Measurements from ENCODE around the gene BEX2. TPM values are rescaled to one million over a fixed set of nuclear protein-coding genes. Genes with fewer than 3 reads are reported as not detected.
"Not testable (repeated sequence)": the region's sequence is repeated elsewhere in the genome, so short reads cannot be mapped to it uniquely, and the experiment has no call there.

Gene BEX2
- total RNA-seq = 1 to 10 TPM; 5.0 to 5.3 TPM

- Mint-ChIP-seq H3K4me1 (peaks cover 4% of the 10 kb centered on the region), H3K4me3 (peak within 1 kb of the TSS; percentile 61), H3K36me3 (ENCODE audit: low read depth) (no peaks in the 10 kb centered on the region), H3K27me3 (peaks cover 1% of the 10 kb centered on the region), H3K27ac (no peak within 1 kb of the TSS), H3K9me3 (no peaks in the 10 kb centered on the region)
- ChIA-PET CTCF (no interaction called here), POLR2A (no interaction called here)
- peak; percentile 83 for DNase-seq
Measured at GRCh38 chrX:103310555-103311398, at the start of gene BEX2. TSS of gene BEX2 (minus strand) at chrX:103310990. CDS start at chrX:103309976, 1,014 bp downstream.

- DNase-seq = no peak
- peaks cover 5% of the 10 kb centered on the region for H3K4me1 Mint-ChIP-seq
- ChIA-PET POLR2A (no interaction called here), CTCF (no interaction called here)
- H3K9me3 Mint-ChIP-seq = no peaks in the 10 kb centered on the region
- H3K27me3 Mint-ChIP-seq = peaks cover 15% of the 10 kb centered on the region
- no peak overlapping the region for H3K4me3 Mint-ChIP-seq
- H3K36me3 Mint-ChIP-seq (ENCODE audit: low read depth) = no peaks in the 10 kb centered on the region
- no peak overlapping the region for H3K27ac Mint-ChIP-seq
Measured at GRCh38 chrX:103360092-103360491, 49.3 kb upstream of the BEX2 start.

- peaks cover 15% of the 10 kb centered on the region for H3K27me3 Mint-ChIP-seq
- CTCF ChIA-PET; H3K4me1 Mint-ChIP-seq; H3K4me3 Mint-ChIP-seq; H3K36me3 Mint-ChIP-seq (ENCODE audit: low read depth); H3K27ac Mint-ChIP-seq; POLR2A ChIA-PET; H3K9me3 Mint-ChIP-seq; DNase-seq: not testable (repeated sequence)
Measured at GRCh38 chrX:103359605-103360004, 48.8 kb upstream of the BEX2 start.

GRCh38 chrX:103357871-103358270 lies 47.1 kb upstream of the BEX2 start:
- H3K27me3 Mint-ChIP-seq = peaks cover 15% of the 10 kb centered on the region
- no peaks in the 10 kb centered on the region for H3K36me3 Mint-ChIP-seq (ENCODE audit: low read depth)
- POLR2A ChIA-PET = no interaction called here

GRCh38 chrX:103356858-103357257 lies 46.1 kb upstream of the BEX2 start:
- H3K27me3 Mint-ChIP-seq = peaks cover 15% of the 10 kb centered on the region
- peaks cover 5% of the 10 kb centered on the region for H3K4me1 Mint-ChIP-seq
- no peaks in the 10 kb centered on the region for H3K9me3 Mint-ChIP-seq
- no peak overlapping the region for H3K27ac Mint-ChIP-seq
- no peak for DNase-seq
- H3K4me3 Mint-ChIP-seq = peak overlapping the region; percentile 56
- POLR2A ChIA-PET = no interaction called here
- H3K36me3 Mint-ChIP-seq (ENCODE audit: low read depth) = no peaks in the 10 kb centered on the region
- CTCF ChIA-PET = no interaction called here

More at GRCh38 chrX:103357871-103358270, 47.1 kb upstream of the BEX2 start:
- H3K27ac Mint-ChIP-seq = no peak overlapping the region
- CTCF ChIA-PET = interaction anchor here (0.7 kb wide), 1 partner anchor 12 kb away, joined by 3 read pairs; no protein-coding TSS in a partner anchor
- DNase-seq = no peak
- H3K4me1 Mint-ChIP-seq = peaks cover 5% of the 10 kb centered on the region
- H3K4me3 Mint-ChIP-seq = no peak overlapping the region
- no peaks in the 10 kb centered on the region for H3K9me3 Mint-ChIP-seq

GRCh38 chrX:103356130-103356798 lies 45.5 kb upstream of the BEX2 start, which contains the start of gene TCEAL9:
TSS of gene TCEAL9 (plus strand) at chrX:103356506. CDS start at chrX:103357685, 1,179 bp downstream.
- Mint-ChIP-seq H3K4me1 (peaks cover 5% of the 10 kb centered on the region), H3K4me3 (peak within 1 kb of the TSS; percentile 56), H3K27ac (no peak within 1 kb of the TSS), H3K36me3 (ENCODE audit: low read depth) (no peaks in the 10 kb centered on the region), H3K9me3 (no peaks in the 10 kb centered on the region), H3K27me3 (peaks cover 15% of the 10 kb centered on the region)
- no peak for DNase-seq
- CTCF ChIA-PET = interaction anchor here (0.6 kb wide), 1 partner anchor 1313 kb away, joined by 3 read pairs; no protein-coding TSS in a partner anchor
- POLR2A ChIA-PET = no interaction called here

GRCh38 chrX:103347682-103348397 lies 37.0 kb upstream of the BEX2 start:
- no peaks in the 10 kb centered on the region for H3K36me3 Mint-ChIP-seq (ENCODE audit: low read depth)
- POLR2A ChIA-PET = no interaction called here
- H3K4me3 Mint-ChIP-seq = no peak overlapping the region
- peaks cover 3% of the 10 kb centered on the region for H3K4me1 Mint-ChIP-seq
- DNase-seq = no peak
- no peak overlapping the region for H3K27ac Mint-ChIP-seq
- no peaks in the 10 kb centered on the region for H3K9me3 Mint-ChIP-seq
- H3K27me3 Mint-ChIP-seq = no peaks in the 10 kb centered on the region
- CTCF ChIA-PET = no interaction called here

GRCh38 chrX:103344606-103345005 lies 33.8 kb upstream of the BEX2 start:
- Mint-ChIP-seq H3K4me1 (peaks cover 3% of the 10 kb centered on the region), H3K4me3 (no peak overlapping the region), H3K9me3 (no peaks in the 10 kb centered on the region), H3K27me3 (peaks cover 2% of the 10 kb centered on the region), H3K36me3 (ENCODE audit: low read depth) (no peaks in the 10 kb centered on the region), H3K27ac (no peak overlapping the region)
- ChIA-PET CTCF (no interaction called here), POLR2A (no interaction called here)
- DNase-seq = no peak

GRCh38 chrX:103343105-103343504 lies 32.3 kb upstream of the BEX2 start:
- no peaks in the 10 kb centered on the region for H3K9me3 Mint-ChIP-seq
- DNase-seq = peak; percentile 38
- H3K36me3 Mint-ChIP-seq (ENCODE audit: low read depth) = no peaks in the 10 kb centered on the region
- H3K4me1 Mint-ChIP-seq = peaks cover 3% of the 10 kb centered on the region
- peaks cover 2% of the 10 kb centered on the region for H3K27me3 Mint-ChIP-seq
- H3K27ac Mint-ChIP-seq = no peak overlapping the region
- POLR2A ChIA-PET = no interaction called here
- CTCF ChIA-PET = no interaction called here
- no peak overlapping the region for H3K4me3 Mint-ChIP-seq

- Mint-ChIP-seq H3K36me3 (ENCODE audit: low read depth) (no peaks in the 10 kb centered on the region), H3K27me3 (peaks cover 9% of the 10 kb centered on the region), H3K4me3 (no peak overlapping the region), H3K4me1 (peaks cover 3% of the 10 kb centered on the region), H3K9me3 (no peaks in the 10 kb centered on the region), H3K27ac (no peak overlapping the region)
- ChIA-PET CTCF (interaction anchor here (1.2 kb wide), 1 partner anchor 125 kb away, joined by 4 read pairs; no protein-coding TSS in a partner anchor), POLR2A (no interaction called here)
- DNase-seq = no peak
Measured at GRCh38 chrX:103338663-103339062, 27.9 kb upstream of the BEX2 start.

- no peak for DNase-seq
- H3K9me3 Mint-ChIP-seq = no peaks in the 10 kb centered on the region
- H3K27ac Mint-ChIP-seq = no peak overlapping the region
- H3K27me3 Mint-ChIP-seq = peaks cover 27% of the 10 kb centered on the region
- H3K4me3 Mint-ChIP-seq = no peak overlapping the region
- no peaks in the 10 kb centered on the region for H3K36me3 Mint-ChIP-seq (ENCODE audit: low read depth)
- POLR2A ChIA-PET = no interaction called here
- CTCF ChIA-PET = no interaction called here
- H3K4me1 Mint-ChIP-seq = no peaks in the 10 kb centered on the region
Measured at GRCh38 chrX:103330681-103331288, 20.0 kb upstream of the BEX2 start.

GRCh38 chrX:103329991-103330390 lies 19.2 kb upstream of the BEX2 start, which contains the start of gene TCEAL7:
TSS of gene TCEAL7 (plus strand) at chrX:103330239. CDS start at chrX:103331404, 1,165 bp downstream.
- Mint-ChIP-seq H3K4me3 (no peak within 1 kb of the TSS), H3K9me3 (no peaks in the 10 kb centered on the region), H3K4me1 (no peaks in the 10 kb centered on the region), H3K36me3 (ENCODE audit: low read depth) (no peaks in the 10 kb centered on the region), H3K27me3 (peaks cover 24% of the 10 kb centered on the region), H3K27ac (no peak within 1 kb of the TSS)
- CTCF ChIA-PET = no interaction called here
- POLR2A ChIA-PET = no interaction called here
- DNase-seq = no peak
